ENCODE measurements around the gene SCAF1.
"Not testable (repeated sequence)": the region's sequence is repeated elsewhere in the genome, so short reads cannot be mapped to it uniquely, and the experiment has no call there.

SCAF1 gene

DNA sequence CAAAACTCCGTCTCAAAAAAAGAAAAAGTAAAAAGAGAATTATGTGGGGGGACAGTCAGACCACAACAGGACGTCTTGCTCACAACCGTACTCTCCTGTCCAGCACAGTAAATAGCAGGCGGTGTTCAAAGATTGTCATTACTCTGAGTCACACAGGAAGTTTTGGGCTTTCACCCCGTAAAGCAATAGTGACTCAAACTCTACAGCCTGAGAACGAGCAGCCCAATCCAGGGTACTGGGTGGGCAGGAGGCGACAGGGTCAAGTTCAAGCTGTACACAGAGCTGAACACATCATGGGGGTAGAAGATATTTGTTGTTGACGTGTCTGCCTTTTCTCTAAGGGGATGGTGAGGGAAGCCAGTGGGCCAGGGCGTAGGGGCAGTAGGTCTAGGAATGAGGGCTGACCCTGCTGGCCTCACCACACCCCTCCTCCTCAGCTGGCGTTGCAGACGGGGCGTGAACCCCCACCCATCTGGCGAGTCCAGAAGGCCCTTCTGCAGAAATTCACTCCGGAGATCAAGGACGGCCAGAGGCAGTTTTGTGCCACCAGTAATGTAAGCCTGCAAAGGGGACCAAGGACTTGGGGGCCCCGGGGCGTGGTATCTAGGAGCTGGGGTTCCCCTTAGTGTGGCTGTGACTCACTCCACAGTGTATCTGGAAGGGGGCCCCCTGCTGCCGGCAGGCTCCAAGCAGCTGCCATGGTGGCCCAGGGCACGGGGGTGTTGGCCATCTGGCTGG is 27.7 kb upstream of the SCAF1 start:
- DNase-seq = peak; percentile 17

DNA sequence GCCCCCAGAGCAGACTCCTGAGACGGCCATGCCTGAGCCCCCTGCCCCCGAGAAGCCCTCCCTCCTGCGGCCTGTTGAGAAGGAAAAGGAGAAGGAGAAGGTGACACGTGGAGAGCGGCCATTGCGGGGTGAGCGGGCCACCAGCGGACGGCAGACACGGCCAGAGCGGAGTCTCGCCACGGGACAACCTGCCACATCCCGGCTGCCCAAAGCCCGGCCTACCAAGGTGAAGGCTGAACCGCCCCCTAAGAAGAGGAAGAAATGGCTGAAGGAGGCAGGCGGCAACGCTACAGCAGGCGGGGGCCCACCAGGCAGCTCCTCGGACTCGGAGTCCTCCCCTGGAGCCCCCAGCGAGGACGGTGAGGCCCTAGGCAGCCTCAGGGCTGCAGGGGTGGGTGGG is 26.1 kb upstream of the SCAF1 start:
- DNase-seq = no peak

DNA sequence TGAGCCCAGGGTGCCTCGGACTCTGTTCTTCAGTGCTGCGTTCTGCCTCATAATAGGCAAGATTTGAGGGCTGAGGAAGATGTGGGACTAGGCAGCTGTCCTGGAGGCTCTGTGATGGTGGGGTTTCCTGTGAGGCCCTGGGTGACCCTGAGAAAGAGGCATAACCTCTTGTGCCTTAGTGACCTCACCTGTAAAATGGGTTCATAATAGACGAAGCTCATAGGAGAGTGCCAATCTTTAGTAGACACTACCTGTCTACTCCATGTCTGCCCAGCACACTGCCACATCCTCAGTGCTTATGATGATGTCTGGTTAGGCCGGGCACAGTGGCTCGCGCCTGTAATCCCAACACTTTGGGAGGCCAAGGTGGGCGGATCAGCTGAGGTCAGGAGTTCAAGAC is 25.5 kb upstream of the SCAF1 start:
- no peak for DNase-seq

DNA sequence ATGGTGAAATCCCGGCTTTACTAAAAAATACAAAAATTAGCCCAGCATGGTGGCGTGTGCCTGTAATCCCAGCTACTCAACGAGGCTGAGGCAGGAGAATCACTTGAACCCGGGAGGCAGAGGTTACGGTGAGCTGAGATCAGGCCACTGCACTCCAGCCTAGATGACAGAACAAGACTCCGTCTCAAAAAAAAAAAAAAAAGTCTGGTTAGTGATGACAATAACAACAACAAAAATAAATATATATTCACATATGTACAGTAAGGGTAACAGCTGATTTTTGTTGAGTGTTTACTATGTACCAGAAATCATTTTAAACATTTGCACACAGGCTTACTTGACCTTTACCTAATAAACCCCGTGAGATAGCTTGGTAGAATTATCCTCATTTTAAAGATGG is 25.1 kb upstream of the SCAF1 start:
- no peak for DNase-seq

DNA sequence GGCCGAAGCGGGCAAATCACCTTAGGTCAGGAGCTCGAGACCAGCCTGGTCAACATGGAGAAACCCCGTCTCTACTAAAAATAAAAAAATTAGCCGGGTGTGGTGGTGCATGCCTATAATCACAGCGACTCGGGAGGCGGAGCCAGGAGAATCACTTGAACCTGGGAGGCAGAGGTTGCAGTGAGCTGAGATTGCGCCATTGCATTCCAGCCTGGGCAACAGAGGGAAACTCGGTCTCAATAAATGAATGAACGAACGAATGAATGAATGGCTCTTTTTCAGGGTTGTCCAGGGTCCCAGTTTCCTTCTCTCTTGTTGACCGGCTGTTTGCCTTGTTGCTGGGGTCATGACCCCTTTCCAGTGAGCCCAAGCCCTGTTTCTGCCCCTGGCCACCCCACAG is 24.1 kb upstream of the SCAF1 start:
- DNase-seq = not testable (repeated sequence)

DNA sequence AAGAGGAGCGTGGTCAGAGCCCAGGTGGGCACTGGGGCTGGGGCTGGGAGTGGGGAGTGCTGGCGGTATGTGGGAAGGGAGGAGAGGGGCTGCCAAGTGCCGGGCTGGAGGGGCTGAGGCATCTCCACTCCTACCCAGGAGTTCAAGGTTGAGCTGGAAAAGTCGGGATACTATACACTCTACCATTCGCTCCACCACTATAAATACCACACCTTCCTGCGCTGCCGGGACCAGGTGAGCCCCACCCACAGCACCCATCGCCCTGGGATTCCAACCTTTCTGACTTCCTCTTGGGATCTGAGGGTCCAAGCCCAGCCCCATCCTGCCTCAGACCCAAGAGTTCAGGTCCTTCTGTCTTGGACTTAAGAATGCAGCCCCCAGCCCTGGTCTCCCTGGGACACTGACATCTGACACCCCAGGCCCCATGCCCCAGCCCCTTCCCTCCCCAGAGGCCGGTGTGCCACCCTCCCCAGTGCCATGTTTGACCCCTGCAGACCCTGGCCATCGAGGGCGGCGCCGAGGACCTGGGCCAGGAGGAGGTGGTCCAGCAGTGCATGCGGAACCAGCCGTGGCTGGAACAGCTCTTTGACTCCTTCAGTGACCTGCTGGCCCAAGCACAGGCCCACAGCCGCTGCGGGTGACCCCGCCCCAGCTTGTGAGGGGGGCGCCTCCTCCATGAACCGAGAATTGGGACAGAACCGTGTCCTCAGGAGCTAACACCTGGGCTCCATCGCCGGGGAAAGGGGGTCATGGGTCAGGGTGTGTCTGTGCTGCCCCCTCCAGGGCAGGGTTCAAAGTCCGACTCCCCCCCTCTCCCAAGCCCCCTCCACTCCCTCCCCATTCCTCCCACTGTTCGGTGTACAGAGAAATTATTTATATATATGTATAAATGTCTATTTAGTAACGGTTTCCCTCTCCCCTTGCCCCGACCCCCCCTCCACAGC is 16.8 kb upstream of the SCAF1 start:
- DNase-seq = no peak

DNA sequence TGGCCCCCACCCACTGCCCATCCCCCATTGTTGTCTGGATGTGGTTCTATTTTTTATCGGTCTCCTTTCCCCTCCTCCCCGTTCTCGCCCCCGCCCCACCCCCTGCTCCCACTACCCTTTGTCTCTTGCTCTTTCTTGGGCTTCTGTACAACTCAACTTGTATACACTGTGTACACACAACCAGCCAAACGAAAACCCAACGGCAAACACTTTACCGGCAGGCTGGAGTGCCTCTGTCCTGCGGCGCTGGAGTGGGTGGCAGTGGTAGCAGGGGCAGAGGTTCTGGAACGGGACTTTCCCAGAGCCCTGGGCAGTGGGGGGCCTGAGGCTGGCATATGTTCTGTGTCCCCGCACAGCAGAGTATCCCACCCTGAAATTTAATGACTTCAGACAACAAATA is 15.8 kb upstream of the SCAF1 start:
- no peak for DNase-seq

DNA sequence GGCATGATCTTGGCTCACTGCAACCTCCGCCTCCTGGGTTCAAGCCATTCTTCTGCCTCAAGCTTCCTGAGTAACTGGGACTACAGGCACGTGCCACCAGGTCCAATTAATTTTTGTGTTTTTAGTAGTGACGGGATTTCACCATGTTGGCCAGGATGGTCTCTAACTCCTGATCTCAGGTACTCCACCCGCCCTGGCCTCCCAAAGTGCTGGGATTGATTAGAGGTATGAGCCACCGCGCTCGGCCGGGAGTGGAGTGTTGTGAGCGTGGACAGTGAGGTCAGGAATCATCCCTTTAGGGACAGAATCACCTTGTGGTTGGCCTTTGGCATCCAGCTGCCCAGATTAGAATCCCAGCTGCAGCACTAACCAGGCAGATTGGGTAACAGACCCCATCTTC is 12.3 kb upstream of the SCAF1 start:
- DNase-seq = no peak

DNA sequence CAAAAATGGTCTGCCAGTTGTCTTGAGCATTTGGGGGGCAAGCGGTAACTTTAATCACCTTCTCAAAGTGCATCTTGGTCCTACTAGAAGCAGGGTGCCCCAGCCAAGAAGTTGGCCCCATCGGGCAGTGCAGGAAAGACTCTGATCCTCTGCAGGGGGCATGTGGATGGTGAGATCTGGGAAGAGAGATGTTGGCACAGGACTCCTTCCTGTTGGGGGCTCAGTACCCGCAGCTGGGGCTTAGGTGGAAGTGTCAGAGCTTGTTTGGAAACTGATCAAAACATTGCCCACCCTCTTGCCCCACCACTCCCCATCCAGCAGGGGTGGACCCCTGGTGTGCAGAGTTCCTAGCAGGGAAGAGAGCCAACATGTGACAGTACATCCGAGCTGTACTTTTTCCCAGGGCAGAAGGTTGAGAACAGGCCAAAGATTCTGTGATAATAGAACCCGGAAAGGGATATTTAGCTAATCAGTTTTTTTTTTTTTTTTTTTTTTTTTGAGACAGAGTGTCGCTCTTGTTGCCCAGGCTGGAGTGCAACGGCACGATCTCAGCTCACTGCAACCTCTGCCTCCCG is 10.9 kb upstream of the SCAF1 start:
- DNase-seq = no peak

DNA sequence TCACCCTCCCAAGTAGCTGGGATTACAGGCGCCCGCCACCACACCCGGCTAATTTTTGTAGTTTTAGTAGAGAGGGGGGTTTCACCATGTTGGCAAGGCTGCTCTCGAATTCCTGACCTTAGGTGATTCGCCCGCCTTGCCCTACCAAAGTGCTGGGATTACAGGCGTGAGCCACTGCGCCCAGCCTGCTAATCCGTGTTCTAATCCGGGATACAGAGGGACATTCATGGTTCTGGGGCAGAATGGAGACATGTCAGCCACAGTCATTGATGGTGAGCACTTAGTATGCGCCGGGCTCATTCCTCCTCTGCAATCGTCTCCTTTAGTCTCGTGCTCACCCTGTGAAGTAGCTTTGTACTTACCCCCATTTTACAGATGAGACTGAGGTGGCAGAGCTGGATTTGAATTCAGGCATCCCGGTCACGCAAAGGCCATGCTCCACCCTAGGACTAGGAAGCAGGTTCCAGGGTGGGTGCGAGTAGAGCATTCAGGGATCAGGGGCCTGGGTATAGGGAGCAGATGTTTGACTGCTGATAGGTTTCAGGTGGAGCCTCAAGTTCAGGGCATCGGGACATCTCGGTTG is 10.3 kb upstream of the SCAF1 start:
- DNase-seq = no peak

DNA sequence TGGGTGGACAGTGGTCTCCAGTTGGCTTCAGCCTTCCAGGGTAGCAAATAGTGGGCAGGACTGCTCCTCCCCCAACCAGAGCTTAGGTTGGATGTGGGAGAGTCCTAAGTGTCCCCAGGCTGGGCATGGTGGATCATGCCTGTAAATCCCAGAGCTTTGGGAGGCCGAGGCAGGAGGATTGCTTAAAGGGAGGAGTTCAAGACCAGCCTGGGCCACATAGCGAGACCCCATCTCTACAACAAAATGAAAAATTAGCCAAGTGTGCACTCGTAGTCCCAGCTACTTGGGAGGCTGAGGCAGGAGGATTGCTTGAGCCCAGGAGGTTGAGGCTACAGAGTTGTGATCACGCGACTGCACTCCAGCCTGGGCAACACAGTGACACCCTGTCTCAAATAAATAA is 9.4 kb upstream of the SCAF1 start:
- no peak for DNase-seq

DNA sequence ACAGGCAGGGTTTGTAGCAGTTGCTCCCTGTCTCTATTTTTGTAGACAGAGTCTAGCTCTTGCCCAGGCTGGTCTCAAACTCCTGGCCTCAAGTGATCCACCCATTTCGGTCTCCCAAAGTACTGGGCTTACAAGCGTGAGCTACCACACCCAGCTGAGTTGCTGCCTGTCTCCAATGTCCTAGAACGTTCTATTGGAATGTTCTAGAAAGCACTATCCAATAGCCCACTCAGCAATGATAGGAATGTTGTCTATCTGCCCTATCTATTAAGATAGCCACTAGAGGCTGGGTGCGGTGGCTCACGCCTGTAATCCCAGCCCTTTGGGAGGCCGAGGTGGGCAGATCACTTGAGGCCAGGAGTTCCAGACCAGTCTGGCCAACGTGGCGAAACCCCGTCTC is 8.7 kb upstream of the SCAF1 start:
- DNase-seq = not testable (repeated sequence)

DNA sequence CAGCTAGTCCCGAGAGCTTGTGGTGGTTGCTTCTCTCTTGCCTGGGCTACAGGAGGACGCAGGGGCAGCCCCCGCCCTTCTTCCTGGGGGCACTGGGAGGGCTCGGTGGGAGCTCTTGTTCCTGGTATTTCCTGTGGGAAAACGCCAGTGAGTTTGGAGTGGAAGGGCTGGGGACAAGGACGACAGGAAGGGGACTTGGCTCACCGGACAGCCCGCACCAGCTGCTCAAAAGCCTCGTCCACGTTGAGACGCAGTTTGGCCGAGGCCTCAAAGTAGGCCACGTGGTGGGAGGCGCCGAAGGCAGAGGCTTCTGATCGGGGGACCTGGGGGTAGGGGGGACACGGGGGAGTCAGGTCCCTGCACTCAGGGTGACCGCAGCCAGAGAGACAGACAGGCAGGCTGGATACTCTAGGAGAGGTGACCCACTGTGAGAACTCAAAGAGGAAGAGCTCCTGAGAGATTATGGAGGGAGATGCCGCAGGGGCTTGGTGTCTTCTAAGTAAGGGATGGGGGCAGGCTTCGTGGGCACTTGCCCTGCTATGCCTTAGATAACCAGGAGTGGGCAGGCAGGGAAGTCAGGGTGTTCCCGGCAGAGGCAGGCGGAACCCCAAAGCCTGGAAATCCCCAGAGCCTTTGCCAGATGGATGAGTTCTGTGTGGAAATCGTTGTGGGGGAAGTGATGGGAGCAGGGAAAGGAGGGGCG is 6.3 kb upstream of the SCAF1 start:
- no peak for DNase-seq

DNA sequence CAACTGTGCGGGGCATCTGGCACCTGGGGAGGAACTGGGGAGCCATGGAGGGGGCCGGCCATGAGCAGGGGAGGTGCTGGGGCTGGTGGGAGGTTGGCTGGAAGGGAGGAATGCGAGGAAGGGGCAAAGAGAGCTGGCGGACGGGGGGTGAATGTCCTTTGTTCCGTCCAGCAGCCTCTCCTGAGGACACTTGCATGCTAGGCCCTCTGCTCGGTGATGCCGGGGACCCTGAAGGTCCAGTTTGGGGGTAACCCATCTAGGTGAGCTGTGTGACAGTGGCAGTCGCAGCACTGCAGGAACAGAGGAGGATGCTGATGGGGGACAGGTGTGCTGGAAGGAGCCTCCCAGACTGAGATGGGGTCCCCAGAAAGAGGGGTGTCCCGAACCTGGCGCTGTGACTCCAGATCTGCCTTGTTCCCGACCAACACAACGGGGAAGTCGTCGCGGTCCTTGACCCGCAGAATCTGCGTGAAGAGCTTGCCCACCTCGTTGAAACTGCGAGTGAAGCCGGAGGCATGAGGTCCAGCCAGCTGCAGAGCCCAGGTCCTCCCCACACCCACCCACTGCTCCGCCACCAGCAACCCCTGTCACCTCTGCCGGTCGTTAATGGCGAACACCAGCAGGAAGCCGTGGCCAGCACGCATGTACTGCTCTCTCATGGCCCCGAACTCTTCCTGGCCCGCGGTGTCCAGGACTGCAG is 5.6 kb upstream of the SCAF1 start:
- DNase-seq = no peak

DNA sequence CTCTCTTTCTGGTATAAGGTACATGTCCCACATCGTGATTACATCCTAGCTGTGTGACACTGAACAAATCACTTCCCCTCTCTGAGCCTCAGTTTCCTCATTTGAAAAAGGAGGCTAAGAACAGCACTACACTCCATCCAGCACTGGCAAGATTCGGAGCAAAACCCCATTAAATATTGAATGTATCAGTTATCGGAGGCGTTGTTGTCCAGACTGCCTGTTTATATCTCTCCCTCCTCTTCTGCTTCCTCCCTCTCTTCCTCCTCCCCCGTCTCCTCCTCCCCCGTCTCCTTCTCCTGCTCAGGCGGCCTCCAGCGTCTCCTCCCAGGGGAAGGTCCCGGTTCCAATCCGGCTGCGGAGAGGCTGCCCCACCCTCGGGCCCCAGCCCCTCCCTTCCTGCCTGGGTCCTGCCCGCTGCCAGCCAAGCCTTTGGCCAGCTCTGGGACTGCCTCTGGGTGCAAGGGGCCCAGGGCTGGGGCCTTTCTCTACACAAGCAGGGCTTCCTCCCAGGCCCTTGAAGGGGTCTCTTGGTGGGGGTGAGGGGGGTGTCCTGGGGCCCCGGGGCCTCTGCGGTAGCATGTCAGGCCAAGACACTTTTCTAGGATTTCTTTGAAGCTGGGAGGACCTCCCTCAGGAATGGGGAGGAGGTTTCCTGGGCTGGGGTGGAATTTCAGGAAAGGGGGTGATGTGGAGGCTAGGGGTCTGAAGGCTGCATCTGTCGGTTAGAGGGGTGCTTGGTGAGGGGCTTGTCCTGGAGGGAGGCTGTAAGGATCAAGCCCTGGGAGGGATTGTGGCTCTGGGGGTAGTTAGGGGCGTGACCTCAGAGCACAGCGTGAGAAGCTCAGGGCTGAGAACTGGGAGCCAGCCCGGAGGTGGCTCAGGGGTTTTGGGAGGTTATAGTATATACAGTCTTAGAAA is 3.9 kb upstream of the SCAF1 start:
- DNase-seq = no peak

DNA sequence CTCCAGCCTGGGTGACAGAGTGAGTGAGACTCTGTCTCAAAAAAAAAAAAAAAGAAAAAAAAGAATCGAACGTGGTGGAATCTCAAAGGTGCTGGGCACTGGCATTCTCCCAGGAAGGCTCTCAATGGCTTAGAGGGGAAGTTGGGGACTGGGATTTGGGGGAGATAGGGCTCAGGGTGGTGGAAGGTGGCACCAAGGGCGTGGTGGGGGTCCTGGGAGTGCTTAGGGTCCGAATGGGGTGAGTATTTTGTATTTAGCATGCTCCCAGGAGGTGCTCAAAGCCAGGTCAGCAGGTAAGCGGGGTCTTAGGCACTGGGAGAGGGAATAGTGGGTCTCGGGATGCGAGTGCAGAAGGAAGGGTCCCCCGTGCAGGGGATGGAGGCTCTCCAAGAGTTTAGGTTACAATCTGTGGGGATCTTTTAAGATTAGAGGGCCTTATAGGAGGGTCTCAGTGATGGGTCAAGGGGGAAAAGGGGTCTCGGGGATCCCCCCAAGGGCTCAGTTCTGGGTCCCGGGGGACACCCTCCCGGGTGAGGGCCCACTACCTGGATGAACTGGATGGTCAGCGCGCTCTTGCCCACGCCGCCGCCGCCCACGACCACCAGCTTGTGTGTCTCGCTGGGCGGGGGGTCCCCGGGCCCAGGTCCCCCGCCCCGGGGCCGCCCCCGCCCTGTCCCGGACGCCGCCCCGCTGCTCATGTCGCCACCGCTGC is 2.5 kb upstream of the SCAF1 start:
- DNase-seq = no peak

DNA sequence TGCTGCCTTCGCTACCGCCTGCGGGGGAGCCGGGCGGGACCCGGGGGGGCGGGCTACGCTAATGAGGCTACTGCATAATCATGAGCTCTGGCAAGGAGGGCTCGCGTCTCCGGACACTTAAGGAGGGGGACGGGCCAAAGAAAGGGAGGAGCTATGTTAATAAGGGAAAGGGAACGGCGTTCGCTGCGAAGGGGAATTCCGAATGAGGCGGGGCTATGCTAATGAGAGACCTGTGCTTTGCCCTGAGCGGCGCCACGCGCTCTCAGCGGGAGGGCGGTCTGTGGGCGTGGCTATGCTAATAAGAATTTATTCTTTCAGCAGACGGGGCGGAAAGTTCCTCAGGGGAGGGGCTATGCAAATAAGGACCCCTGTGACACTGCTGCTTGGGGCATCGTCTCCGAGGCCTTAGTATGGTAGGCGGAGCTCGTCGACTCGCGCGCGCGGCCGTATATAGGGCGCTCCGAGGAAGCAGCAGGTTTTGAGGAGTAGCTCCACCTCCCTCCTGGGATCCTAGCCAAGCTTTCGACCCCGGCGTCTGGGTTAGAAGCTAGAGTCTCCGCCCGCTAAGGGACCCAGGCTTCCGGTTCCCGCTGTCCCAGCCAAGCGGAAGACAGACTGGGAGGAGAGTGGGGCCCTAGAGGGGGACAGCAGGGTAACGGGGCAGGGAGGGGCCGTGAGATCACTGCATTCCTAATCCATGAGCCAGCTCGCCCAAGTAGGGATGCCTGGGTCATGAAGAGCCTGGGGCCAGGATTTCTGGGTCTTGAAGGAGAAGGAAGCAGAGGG is 1.7 kb upstream of the SCAF1 start, which contains the start of gene RRAS:
Gene RRAS (minus strand): TSS at position 31 of the 786 bp plus-strand sequence. CDS start 45 bp downstream, outside the sequence.
- DNase-seq = peak; percentile 100

DNA sequence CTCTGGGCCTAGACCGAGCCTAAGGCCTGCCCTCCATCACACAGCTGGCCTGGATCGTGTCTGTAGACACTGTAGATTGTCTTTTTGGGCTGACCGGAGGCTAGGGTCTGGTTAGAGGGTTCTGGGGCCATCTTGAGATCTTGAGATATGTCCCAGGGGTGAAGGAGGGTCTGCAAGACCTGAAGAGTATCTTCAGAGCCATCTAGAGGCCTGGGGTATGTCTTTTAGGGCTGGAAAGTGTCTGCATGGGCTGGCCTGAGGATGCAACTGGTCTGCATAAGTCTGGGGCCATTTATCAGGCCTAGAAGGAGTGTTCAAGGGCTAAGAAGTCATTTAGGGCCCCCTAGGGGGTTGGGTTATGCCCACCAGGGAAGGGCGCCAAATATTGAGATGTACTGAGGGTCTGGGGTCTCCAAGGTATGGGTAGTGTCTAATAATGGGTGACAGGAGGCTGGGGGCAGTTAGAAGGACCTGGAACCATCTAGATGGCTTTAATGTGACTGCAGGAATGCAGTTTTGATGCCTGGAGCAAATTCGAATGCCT is 555 bp downstream of the SCAF1 start:
- DNase-seq = no peak

DNA sequence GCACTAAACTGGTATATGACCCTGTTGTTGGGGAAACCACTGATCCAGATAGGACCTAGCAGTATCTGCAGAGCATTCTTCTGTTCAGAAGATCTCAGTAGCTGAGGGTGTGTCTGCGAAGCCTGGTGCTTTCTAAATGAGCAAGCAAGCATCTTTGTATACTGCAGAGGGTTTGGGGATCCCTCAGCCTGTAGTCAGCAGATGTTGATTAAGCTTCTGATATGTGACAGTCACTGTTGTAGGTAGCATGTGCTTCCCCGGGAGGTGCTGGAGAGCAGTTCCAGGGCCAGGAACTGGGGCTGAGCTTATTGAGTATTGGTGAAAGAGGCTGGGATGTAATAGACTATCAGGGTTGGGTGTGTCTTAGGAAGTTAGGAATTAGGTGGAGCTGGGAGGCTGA is 1.5 kb downstream of the SCAF1 start:
- DNase-seq = no peak
